HepG2 (cell line): ENCODE data around the gene RIMBP2.

ENCODE experiments used
- CTCF ChIP-seq: sonication (generic); formaldehyde crosslinking; IDR thresholded peaks from 2 replicates; pipeline ENCODE4 v1.5.0; 2020; ENCODE audit warnings: mild to moderate bottlenecking, missing genetic modification reagents, moderate library complexity
- MTA1 ChIP-seq: sonication (generic); formaldehyde crosslinking; IDR thresholded peaks from 2 replicates; pipeline ENCODE4 v1.4.0; 2020; ENCODE audit warnings: missing genetic modification reagents, mild to moderate bottlenecking, borderline replicate concordance
- ZBTB49 ChIP-seq: sonication (generic); formaldehyde crosslinking; IDR thresholded peaks from 2 replicates; pipeline ENCODE4 v1.4.0; 2020; ENCODE audit warnings: missing genetic modification reagents, borderline replicate concordance
- ZNF660 ChIP-seq: sonication (generic); formaldehyde crosslinking; IDR thresholded peaks from 2 replicates; pipeline ENCODE4 v1.5.1; 2020; ENCODE audit warnings: mild to moderate bottlenecking, low read depth, missing genetic modification reagents, borderline replicate concordance
- TF ChIP-seq, protein P1 (sequence below): sonication (generic); formaldehyde crosslinking; IDR thresholded peaks from 2 replicates; pipeline ENCODE4 v1.4.0; 2020; ENCODE audit warnings: missing genetic modification reagents

DNA sequence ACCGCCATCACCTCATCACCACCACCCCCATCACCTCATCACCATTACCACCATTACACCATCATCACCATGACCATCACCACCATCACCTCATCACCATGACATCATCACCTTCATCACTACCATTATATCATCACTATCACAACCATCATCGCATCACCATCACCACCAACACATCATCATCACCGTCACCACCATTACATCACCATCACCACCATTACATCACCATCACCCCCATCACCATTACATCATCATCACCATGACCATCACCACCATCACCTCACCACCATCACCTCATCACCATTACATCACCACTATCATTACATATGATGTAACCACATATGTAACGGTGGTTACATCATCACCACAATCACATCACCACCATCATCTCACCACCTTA lies 132.3 kb downstream of the RIMBP2 start:
- TF ChIP-seq, protein P1, sequence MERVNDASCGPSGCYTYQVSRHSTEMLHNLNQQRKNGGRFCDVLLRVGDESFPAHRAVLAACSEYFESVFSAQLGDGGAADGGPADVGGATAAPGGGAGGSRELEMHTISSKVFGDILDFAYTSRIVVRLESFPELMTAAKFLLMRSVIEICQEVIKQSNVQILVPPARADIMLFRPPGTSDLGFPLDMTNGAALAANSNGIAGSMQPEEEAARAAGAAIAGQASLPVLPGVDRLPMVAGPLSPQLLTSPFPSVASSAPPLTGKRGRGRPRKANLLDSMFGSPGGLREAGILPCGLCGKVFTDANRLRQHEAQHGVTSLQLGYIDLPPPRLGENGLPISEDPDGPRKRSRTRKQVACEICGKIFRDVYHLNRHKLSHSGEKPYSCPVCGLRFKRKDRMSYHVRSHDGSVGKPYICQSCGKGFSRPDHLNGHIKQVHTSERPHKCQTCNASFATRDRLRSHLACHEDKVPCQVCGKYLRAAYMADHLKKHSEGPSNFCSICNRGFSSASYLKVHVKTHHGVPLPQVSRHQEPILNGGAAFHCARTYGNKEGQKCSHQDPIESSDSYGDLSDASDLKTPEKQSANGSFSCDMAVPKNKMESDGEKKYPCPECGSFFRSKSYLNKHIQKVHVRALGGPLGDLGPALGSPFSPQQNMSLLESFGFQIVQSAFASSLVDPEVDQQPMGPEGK (CRISPR knock-in tag): no peak
- TF ChIP-seq MTA1 (CRISPR knock-in tag) (no peak), CTCF (no peak), ZNF660 (CRISPR knock-in tag) (no peak), ZBTB49 (CRISPR knock-in tag) (no peak)
